HepG2 (cell line): ENCODE data around the gene PSMG4. TPM values are rescaled to one million over a fixed set of nuclear protein-coding genes. Genes with fewer than 3 reads are reported as not detected.

Experiments
- CCAR2 ChIP-seq: fragments of 200-400 bp; formaldehyde crosslinking; optimal IDR thresholded peaks from 2 replicates; pipeline ENCODE3; 2018; ENCODE audit warnings: low read depth, mild to moderate bottlenecking, low read length, moderate library complexity
- CCDC6 ChIP-seq: sonication (generic); formaldehyde crosslinking; IDR thresholded peaks from 2 replicates; pipeline ENCODE4 v1.8.1; 2022; ENCODE audit warnings: mild to moderate bottlenecking, missing genetic modification reagents, moderate library complexity
- FOSL2 ChIP-seq: sonication (generic); formaldehyde crosslinking; IDR thresholded peaks from 2 replicates; pipeline ENCODE4 v1.4.0; 2020; ENCODE audit warnings: missing genetic modification reagents
- KMT2A ChIP-seq: sonication (generic); formaldehyde crosslinking; IDR thresholded peaks from 2 replicates; pipeline ENCODE4 v1.4.0; 2020; ENCODE audit warnings: missing genetic modification reagents
- MEF2D ChIP-seq: sonication (generic); formaldehyde crosslinking; IDR thresholded peaks from 2 replicates; pipeline ENCODE4 v1.5.1; 2020; ENCODE audit warnings: mild to moderate bottlenecking, missing genetic modification reagents
- MTA1 ChIP-seq: sonication (generic); formaldehyde crosslinking; IDR thresholded peaks from 2 replicates; pipeline ENCODE4 v1.4.0; 2020; ENCODE audit warnings: missing genetic modification reagents, mild to moderate bottlenecking, borderline replicate concordance
- NCOA1 ChIP-seq: sonication (generic); formaldehyde crosslinking; IDR thresholded peaks from 2 replicates; pipeline ENCODE4 v1.9.0; 2021; ENCODE audit warnings: missing genetic modification reagents
- NR2F6 ChIP-seq, 2 experiments: IDR thresholded peaks; 2 replicates each; pipeline ENCODE4 v1.6.1; 2016; ENCODE audit warnings: antibody characterized with exemption in 1 of 2, mild to moderate bottlenecking in 1 of 2
- PITX1 ChIP-seq: sonication (generic); formaldehyde crosslinking; IDR thresholded peaks from 2 replicates; pipeline ENCODE4 v1.5.1; 2020; ENCODE audit warnings: mild to moderate bottlenecking, missing genetic modification reagents
- SP1 ChIP-seq, 2 experiments: fragments of 450-650 bp in 1 of 2; sonication (generic) in 1 of 2; formaldehyde crosslinking in 1 of 2; IDR thresholded peaks; 2 replicates each; pipeline versions ENCODE4 v1.4.0 to v1.6.1; 2016 to 2020; ENCODE audit warnings: missing genetic modification reagents in 1 of 2
- TFDP1 ChIP-seq: IDR thresholded peaks from 2 replicates; pipeline ENCODE4 v1.6.1; 2016; ENCODE audit warnings: missing compliant biosample characterization, missing genetic modification reagents, borderline replicate concordance
- U2AF1 ChIP-seq: fragments of 200-400 bp; formaldehyde crosslinking; optimal IDR thresholded peaks from 2 replicates; pipeline ENCODE3; 2017; ENCODE audit warnings: mild to moderate bottlenecking, low read depth, low read length
- ZFX ChIP-seq: sonication (generic); formaldehyde crosslinking; IDR thresholded peaks from 2 replicates; pipeline ENCODE4 v1.4.0; 2020; ENCODE audit warnings: mild to moderate bottlenecking, low read depth, missing genetic modification reagents, moderate library complexity
- ZNF136 ChIP-seq: sonication (generic); formaldehyde crosslinking; IDR thresholded peaks from 2 replicates; pipeline ENCODE4 v1.8.1; 2022; ENCODE audit warnings: low read depth, mild to moderate bottlenecking, moderate library complexity, missing genetic modification reagents
- ZNF232 ChIP-seq: sonication (generic); formaldehyde crosslinking; IDR thresholded peaks from 2 replicates; pipeline ENCODE4 v1.4.0; 2020; ENCODE audit warnings: missing genetic modification reagents, borderline replicate concordance
- ZNF501 ChIP-seq: sonication (generic); formaldehyde crosslinking; IDR thresholded peaks from 2 replicates; pipeline ENCODE4 v1.5.1; 2020; ENCODE audit warnings: mild to moderate bottlenecking, moderate library complexity, missing genetic modification reagents
- ZNF598 ChIP-seq: sonication (generic); formaldehyde crosslinking; IDR thresholded peaks from 2 replicates; pipeline ENCODE4 v1.5.1; 2020; ENCODE audit warnings: mild to moderate bottlenecking, missing genetic modification reagents, borderline replicate concordance
- ZNF670 ChIP-seq: sonication (generic); formaldehyde crosslinking; IDR thresholded peaks from 2 replicates; pipeline ENCODE4 v1.8.0; 2022; ENCODE audit warnings: mild to moderate bottlenecking, missing genetic modification reagents, borderline replicate concordance
- polyA plus RNA-seq, 8 experiments: library from polyadenylated mRNA; depleted of rRNA in 3 of 8; stranded (reverse) in 7 of 8; unstranded in 1 of 8; fragments of >200 nt; fragmentation: Illumina TruSeq in 4 of 8; extraction: Trizol in 4 of 8; gene quantifications; 2 replicates each; pipeline versions ENCODE4 v1.2.1 to v1.2.3, GENCODE V29; 2011 to 2016; ENCODE audit warnings: low read depth in 4 of 8, missing spikeins in 1 of 8, mixed read lengths in 1 of 8; ENCODE audit not compliant: insufficient read depth in 1 of 8
- total RNA-seq, 5 experiments: library from RNA; depleted of rRNA; stranded (reverse); fragments of >200 nt; fragmentation: Illumina TruSeq; extraction: Trizol; gene quantifications; 2 replicates each; pipeline ENCODE4 v1.2.3, GENCODE V29; 2016; ENCODE audit warnings: low read depth in 1 of 5
- TF ChIP-seq, protein P1 (sequence below): sonication (generic); formaldehyde crosslinking; IDR thresholded peaks from 2 replicates; pipeline ENCODE4 v1.8.0; 2023; ENCODE audit warnings: mild to moderate bottlenecking, missing genetic modification reagents
- TF ChIP-seq, protein P2 (sequence below): sonication (generic); formaldehyde crosslinking; IDR thresholded peaks from 2 replicates; pipeline ENCODE4 v1.4.0; 2020; ENCODE audit warnings: mild to moderate bottlenecking, missing genetic modification reagents
- TF ChIP-seq, protein P3 (sequence below): IDR thresholded peaks from 2 replicates; pipeline ENCODE4 v1.6.1; 2016
- TF ChIP-seq, protein P4 (sequence below): IDR thresholded peaks from 2 replicates; pipeline ENCODE4 v1.6.1; 2018; ENCODE audit warnings: missing genetic modification reagents, mild to moderate bottlenecking, missing compliant biosample characterization
- TF ChIP-seq, protein P5 (sequence below): IDR thresholded peaks from 2 replicates; pipeline ENCODE4 v1.6.1; 2012; ENCODE audit warnings: inconsistent platforms

The PSMG4 gene
- total and polyA plus RNA-seq, 2 of the 13 experiments (the other 11 are each of a cell fraction or from before 2014, with no cell fraction given), result 28.5 to 32.8 TPM

- TF ChIP-seq, protein P1, sequence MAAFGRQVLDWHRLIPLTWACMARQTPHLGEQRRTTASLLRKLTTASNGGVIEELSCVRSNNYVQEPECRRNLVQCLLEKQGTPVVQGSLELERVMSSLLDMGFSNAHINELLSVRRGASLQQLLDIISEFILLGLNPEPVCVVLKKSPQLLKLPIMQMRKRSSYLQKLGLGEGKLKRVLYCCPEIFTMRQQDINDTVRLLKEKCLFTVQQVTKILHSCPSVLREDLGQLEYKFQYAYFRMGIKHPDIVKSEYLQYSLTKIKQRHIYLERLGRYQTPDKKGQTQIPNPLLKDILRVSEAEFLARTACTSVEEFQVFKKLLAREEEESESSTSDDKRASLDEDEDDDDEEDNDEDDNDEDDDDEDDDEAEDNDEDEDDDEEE (CRISPR knock-in tag), result peak; percentile 49; the same call in 1 of the 2 replicates
- TF ChIP-seq ZNF670 (CRISPR knock-in tag) (peak; percentile 63; the same call in 1 of the 2 replicates), ZFX (CRISPR knock-in tag) (peak; percentile 49; the same call in 1 of the 2 replicates), FOSL2 (CRISPR knock-in tag) (0 out of 2 replicates have a peak, but pooled peaks have one; percentile 8), U2AF1 (peak; percentile 74), SP1 (IDR thresholded peaks at IDR 0.05) (no peak), SP1 (CRISPR knock-in tag; IDR thresholded peaks at IDR 0.05) (peak; percentile 33; the same call in 1 of the 2 replicates), TFDP1 (CRISPR knock-in tag) (0 out of 2 replicates have a peak, but pooled peaks have one; percentile 22), PITX1 (CRISPR knock-in tag) (peak; percentile 61), MTA1 (peak; percentile 80), CCDC6 (CRISPR knock-in tag) (peak; percentile 57; the same call in 1 of the 2 replicates), MEF2D (peak; percentile 84), ZNF136 (CRISPR knock-in tag) (no peak), KMT2A (peak; percentile 69; the same call in 1 of the 2 replicates), NR2F6 (IDR thresholded peaks at IDR 0.05) (no peak), NR2F6 (CRISPR knock-in tag; IDR thresholded peaks at IDR 0.05) (0 out of 2 replicates have a peak, but pooled peaks have one; percentile 15), ZNF501 (CRISPR knock-in tag) (peak; percentile 86), CCAR2 (peak; percentile 79), ZNF598 (CRISPR knock-in tag) (0 out of 2 replicates have a peak, but pooled peaks have one; percentile 43), ZNF232 (peak; percentile 38; the same call in 1 of the 2 replicates), NCOA1 (peak; percentile 84; the same call in 1 of the 2 replicates)
- TF ChIP-seq, protein P2, sequence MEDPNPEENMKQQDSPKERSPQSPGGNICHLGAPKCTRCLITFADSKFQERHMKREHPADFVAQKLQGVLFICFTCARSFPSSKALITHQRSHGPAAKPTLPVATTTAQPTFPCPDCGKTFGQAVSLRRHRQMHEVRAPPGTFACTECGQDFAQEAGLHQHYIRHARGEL (CRISPR knock-in tag), result no peak
- TF ChIP-seq, protein P3, sequence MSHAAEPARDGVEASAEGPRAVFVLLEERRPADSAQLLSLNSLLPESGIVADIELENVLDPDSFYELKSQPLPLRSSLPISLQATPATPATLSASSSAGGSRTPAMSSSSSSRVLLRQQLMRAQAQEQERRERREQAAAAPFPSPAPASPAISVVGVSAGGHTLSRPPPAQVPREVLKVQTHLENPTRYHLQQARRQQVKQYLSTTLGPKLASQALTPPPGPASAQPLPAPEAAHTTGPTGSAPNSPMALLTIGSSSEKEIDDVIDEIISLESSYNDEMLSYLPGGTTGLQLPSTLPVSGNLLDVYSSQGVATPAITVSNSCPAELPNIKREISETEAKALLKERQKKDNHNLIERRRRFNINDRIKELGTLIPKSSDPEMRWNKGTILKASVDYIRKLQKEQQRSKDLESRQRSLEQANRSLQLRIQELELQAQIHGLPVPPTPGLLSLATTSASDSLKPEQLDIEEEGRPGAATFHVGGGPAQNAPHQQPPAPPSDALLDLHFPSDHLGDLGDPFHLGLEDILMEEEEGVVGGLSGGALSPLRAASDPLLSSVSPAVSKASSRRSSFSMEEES (CRISPR knock-in tag), result peak; percentile 56; the same call in 1 of the 2 replicates
- TF ChIP-seq, protein P4, sequence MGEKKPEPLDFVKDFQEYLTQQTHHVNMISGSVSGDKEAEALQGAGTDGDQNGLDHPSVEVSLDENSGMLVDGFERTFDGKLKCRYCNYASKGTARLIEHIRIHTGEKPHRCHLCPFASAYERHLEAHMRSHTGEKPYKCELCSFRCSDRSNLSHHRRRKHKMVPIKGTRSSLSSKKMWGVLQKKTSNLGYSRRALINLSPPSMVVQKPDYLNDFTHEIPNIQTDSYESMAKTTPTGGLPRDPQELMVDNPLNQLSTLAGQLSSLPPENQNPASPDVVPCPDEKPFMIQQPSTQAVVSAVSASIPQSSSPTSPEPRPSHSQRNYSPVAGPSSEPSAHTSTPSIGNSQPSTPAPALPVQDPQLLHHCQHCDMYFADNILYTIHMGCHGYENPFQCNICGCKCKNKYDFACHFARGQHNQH (CRISPR knock-in tag), result peak; percentile 62; the same call in 1 of the 2 replicates
- TF ChIP-seq, protein P5, sequence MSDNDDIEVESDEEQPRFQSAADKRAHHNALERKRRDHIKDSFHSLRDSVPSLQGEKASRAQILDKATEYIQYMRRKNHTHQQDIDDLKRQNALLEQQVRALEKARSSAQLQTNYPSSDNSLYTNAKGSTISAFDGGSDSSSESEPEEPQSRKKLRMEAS, result peak; percentile 61
These were observed 27.3 kb upstream of the PSMG4 start (continued) for GRCh38 chr6:3231247-3232016.
